C4-2B (cell line): ENCODE measurements around the gene CSNK2A3.

Source experiments
- CTCF ChIP-seq: fragments of 450-650 bp; conservative IDR thresholded peaks from 2 replicates; pipeline ENCODE4 v1.5.1; 2017; ENCODE audit warnings: mild to moderate bottlenecking
- ZFX ChIP-seq: fragments of 450-650 bp; IDR thresholded peaks from 2 replicates; pipeline ENCODE4 v1.6.1; 2017

GRCh38 chr11:11332141-11332710 lies 20.8 kb downstream of the CSNK2A3 start:
- TF ChIP-seq CTCF (no peak), ZFX (no peak)
